Measurements from ENCODE around the gene NOC3L. TPM values are rescaled to one million over a fixed set of nuclear protein-coding genes. Genes with fewer than 3 reads are reported as not detected.

Gene NOC3L
- total RNA-seq, 2 experiments from 2014 or later: 31.6 to 37.1 TPM

DNA sequence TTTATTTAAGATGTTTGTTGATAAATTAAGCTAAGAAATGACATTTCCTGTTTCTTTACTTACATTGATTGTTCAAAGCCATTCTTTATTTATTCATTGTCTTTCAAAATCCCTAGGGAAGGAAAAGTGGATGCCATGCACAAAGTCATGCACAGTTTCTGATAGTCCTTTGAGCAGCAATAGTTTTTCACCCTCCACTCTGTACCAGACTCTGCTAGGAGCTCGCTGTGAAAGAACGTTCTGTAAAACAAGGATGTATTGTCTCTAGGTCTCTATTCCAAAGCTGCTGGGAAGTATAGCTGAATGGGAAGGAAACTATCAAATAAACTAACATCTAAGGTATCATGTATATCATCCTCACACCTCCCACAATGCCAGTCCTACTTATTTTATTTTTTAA is 7.8 kb upstream of the NOC3L start:
- no peak for TF ChIP-seq EZH2phosphoT487 (IDR thresholded peaks at IDR 0.05; ENCODE audit: borderline replicate concordance, low read depth, low read length)
- TF ChIP-seq, protein P1, sequence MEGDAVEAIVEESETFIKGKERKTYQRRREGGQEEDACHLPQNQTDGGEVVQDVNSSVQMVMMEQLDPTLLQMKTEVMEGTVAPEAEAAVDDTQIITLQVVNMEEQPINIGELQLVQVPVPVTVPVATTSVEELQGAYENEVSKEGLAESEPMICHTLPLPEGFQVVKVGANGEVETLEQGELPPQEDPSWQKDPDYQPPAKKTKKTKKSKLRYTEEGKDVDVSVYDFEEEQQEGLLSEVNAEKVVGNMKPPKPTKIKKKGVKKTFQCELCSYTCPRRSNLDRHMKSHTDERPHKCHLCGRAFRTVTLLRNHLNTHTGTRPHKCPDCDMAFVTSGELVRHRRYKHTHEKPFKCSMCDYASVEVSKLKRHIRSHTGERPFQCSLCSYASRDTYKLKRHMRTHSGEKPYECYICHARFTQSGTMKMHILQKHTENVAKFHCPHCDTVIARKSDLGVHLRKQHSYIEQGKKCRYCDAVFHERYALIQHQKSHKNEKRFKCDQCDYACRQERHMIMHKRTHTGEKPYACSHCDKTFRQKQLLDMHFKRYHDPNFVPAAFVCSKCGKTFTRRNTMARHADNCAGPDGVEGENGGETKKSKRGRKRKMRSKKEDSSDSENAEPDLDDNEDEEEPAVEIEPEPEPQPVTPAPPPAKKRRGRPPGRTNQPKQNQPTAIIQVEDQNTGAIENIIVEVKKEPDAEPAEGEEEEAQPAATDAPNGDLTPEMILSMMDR (conservative IDR thresholded peaks at IDR 0.05; ENCODE audit: low read length): no peak
- no TSS peak for BruUV-seq (replicated peaks)
- CTCF ChIA-PET (ENCODE audit: unreplicated experiment): no interaction called here
- no peak overlapping the region for H3K4me2 ChIP-seq (ENCODE audit: low read length)
- intact Hi-C loops (cut with micrococcal nuclease; ENCODE audit: unreplicated experiment): no loop called here
- H3K27ac ChIP-seq (ENCODE audit: low read depth, low read length, poor library complexity, severe bottlenecking): no peak overlapping the region
- H3K9me2 ChIP-seq (ENCODE audit: insufficient read depth, low read length): no peaks in the 10 kb centered on the region
- no peaks in the 10 kb centered on the region for H3K9me3 ChIP-seq (ENCODE audit: low read length)
- H3K4me3 ChIP-seq (ENCODE audit: low read depth, low read length, poor library complexity, severe bottlenecking): no peak overlapping the region
- H3K36me3 ChIP-seq (ENCODE audit: insufficient read depth, low read length): no peaks in the 10 kb centered on the region
- H3K4me1 ChIP-seq (ENCODE audit: insufficient read depth, low read length, poor library complexity, severe bottlenecking): no peaks in the 10 kb centered on the region
- POLR2A ChIA-PET: interaction anchor here (0.6 to 1.1 kb wide), 2 partner anchors 16 to 17 kb away, joined by 3 to 4 read pairs; no protein-coding TSS in a partner anchor
- no peaks in the 10 kb centered on the region for H4K20me1 ChIP-seq (ENCODE audit: insufficient read depth, low read length)
- H3K79me2 ChIP-seq (ENCODE audit: insufficient read depth, low read depth, low read length): no peaks in the 10 kb centered on the region
- DNase-seq (ENCODE audit: low spot score): no peak
- H2AFZ ChIP-seq (ENCODE audit: low read length): no peak overlapping the region

GRCh38 chr10:94366382-94366781 is 3.6 kb upstream of the NOC3L start:
- DNase-seq (ENCODE audit: low spot score): no peak
- Histone ChIP-seq H3K27ac (ENCODE audit: low read depth, low read length, poor library complexity, severe bottlenecking) (no peak overlapping the region), H3K9me2 (ENCODE audit: insufficient read depth, low read length) (no peaks in the 10 kb centered on the region), H3K36me3 (ENCODE audit: insufficient read depth, low read length) (peaks cover 1% of the 10 kb centered on the region; the same call in 1 of the 2 replicates), H3K4me3 (ENCODE audit: low read depth, low read length, poor library complexity, severe bottlenecking) (no peak overlapping the region), H3K79me2 (ENCODE audit: insufficient read depth, low read depth, low read length) (peaks cover 12% of the 10 kb centered on the region), H3K4me1 (ENCODE audit: insufficient read depth, low read length, poor library complexity, severe bottlenecking) (peaks cover 10% of the 10 kb centered on the region), H2AFZ (ENCODE audit: low read length) (no peak overlapping the region), H3K9me3 (ENCODE audit: low read length) (no peaks in the 10 kb centered on the region), H3K4me2 (ENCODE audit: low read length) (no peak overlapping the region), H4K20me1 (ENCODE audit: insufficient read depth, low read length) (peaks cover 6% of the 10 kb centered on the region; the same call in 1 of the 2 replicates)
- no TSS peak for BruUV-seq (replicated peaks)
- ChIA-PET POLR2A (interaction anchor here (0.9 to 1.1 kb wide), 2 partner anchors 33 to 98 kb away, joined by 3 to 4 read pairs; no protein-coding TSS in a partner anchor), CTCF (ENCODE audit: unreplicated experiment) (no interaction called here)
- TF ChIP-seq, protein P1 (conservative IDR thresholded peaks at IDR 0.05; ENCODE audit: low read length): no peak
- no peak for TF ChIP-seq EZH2phosphoT487 (IDR thresholded peaks at IDR 0.05; ENCODE audit: borderline replicate concordance, low read depth, low read length)
- intact Hi-C loops (cut with micrococcal nuclease; ENCODE audit: unreplicated experiment): no loop called here

- Histone ChIP-seq H3K4me1 (ENCODE audit: insufficient read depth, low read length, poor library complexity, severe bottlenecking) (peaks cover 17% of the 10 kb centered on the region), H3K4me3 (ENCODE audit: low read depth, low read length, poor library complexity, severe bottlenecking) (no peak overlapping the region), H3K9me2 (ENCODE audit: insufficient read depth, low read length) (no peaks in the 10 kb centered on the region), H3K36me3 (ENCODE audit: insufficient read depth, low read length) (peaks cover 17% of the 10 kb centered on the region), H3K27ac (ENCODE audit: low read depth, low read length, poor library complexity, severe bottlenecking) (no peak overlapping the region), H2AFZ (ENCODE audit: low read length) (no peak overlapping the region), H3K79me2 (ENCODE audit: insufficient read depth, low read depth, low read length) (peaks cover 31% of the 10 kb centered on the region), H4K20me1 (ENCODE audit: insufficient read depth, low read length) (peaks cover 9% of the 10 kb centered on the region; the same call in 1 of the 2 replicates), H3K9me3 (ENCODE audit: low read length) (no peaks in the 10 kb centered on the region), H3K4me2 (ENCODE audit: low read length) (no peak overlapping the region)
- BruUV-seq (replicated peaks): no TSS peak
- ChIA-PET POLR2A (interaction anchor here (0.6 to 2.6 kb wide), 2 partner anchors 38 to 1875 kb away, joined by 3 to 8 read pairs; partner anchors contain the start of gene TBC1D12), CTCF (ENCODE audit: unreplicated experiment) (no interaction called here)
- TF ChIP-seq EZH2phosphoT487 (IDR thresholded peaks at IDR 0.05; ENCODE audit: borderline replicate concordance, low read depth, low read length): no peak
- TF ChIP-seq, protein P1 (conservative IDR thresholded peaks at IDR 0.05; ENCODE audit: low read length): no peak
- no peak for DNase-seq (ENCODE audit: low spot score)
- intact Hi-C loops (cut with micrococcal nuclease; ENCODE audit: unreplicated experiment): no loop called here
These were observed 1.7 kb upstream of the NOC3L start for GRCh38 chr10:94364482-94364881.
